ENCODE measurements around the gene CEP112. TPM values are rescaled to one million over a fixed set of nuclear protein-coding genes. Genes with fewer than 3 reads are reported as not detected.
A peak's percentile ranks its signal among the peaks of the same experiment; 100 is the strongest.

The CEP112 gene
- total RNA-seq, result 10 to 100 TPM; 14.3 to 70.2 (median 31.0) TPM

- Histone ChIP-seq H3K36me3 (no peaks in the 10 kb centered on the region), H3K4me3 (peak within 1 kb of the TSS; percentile 62 to 74 (median 70)), H3K27me3 (no peaks in the 10 kb centered on the region), H3K27ac (peak within 1 kb of the TSS; percentile 63 to 85 (median 78)), H3K9me3 (no peaks in the 10 kb centered on the region), H3K4me1 (peaks cover 4 to 30% (median 12%) of the 10 kb centered on the region in 4 donors)
- ATAC-seq (ENCODE audit: low FRiP score in 2 of 2) (peak; percentile 83 to 95), DNase-seq (peak; percentile 77 to 96)
- 0 to 1% methylated on average over 28 to 53 of the region's 83 CpGs for WGBS, 2 donors
- TF ChIP-seq EP300 (IDR thresholded peaks at IDR 0.05), result no peak
- TF ChIP-seq POLR2A (IDR thresholded peaks at IDR 0.05), result peak in 1 of 4 donors; percentile 55
- peak in 2 of 6 experiments; percentile 17 to 27 for TF ChIP-seq CTCF (IDR thresholded peaks at IDR 0.05)
- TF ChIP-seq POLR2AphosphoS5 (IDR thresholded peaks at IDR 0.05), result peak in 1 of 2 donors; percentile 46
Observed at GRCh38 chr17:66191593-66192377, at the start of gene CEP112. Gene CEP112, minus strand, starts transcription at chr17:66192133.

- no peak for TF ChIP-seq EP300 (IDR thresholded peaks at IDR 0.05)
- no peak for TF ChIP-seq POLR2AphosphoS5 (IDR thresholded peaks at IDR 0.05)
- WGBS, 2 donors, result 55 to 57% methylated on average over 3 of the region's 3 CpGs
- Histone ChIP-seq H3K27me3 (no peaks in the 10 kb centered on the region), H3K27ac (no peak overlapping the region), H3K4me1 (no peaks in the 10 kb centered on the region), H3K4me3 (no peak overlapping the region), H3K36me3 (no peaks in the 10 kb centered on the region), H3K9me3 (no peaks in the 10 kb centered on the region)
- DNase-seq (no peak), ATAC-seq (ENCODE audit: low FRiP score in 2 of 2) (no peak)
Observed at GRCh38 chr17:66240630-66241029, 48.7 kb upstream of the CEP112 start.

- DNase-seq (no peak), ATAC-seq (ENCODE audit: low FRiP score in 2 of 2) (no peak)
- Histone ChIP-seq H3K4me1 (no peaks in the 10 kb centered on the region), H3K27me3 (no peaks in the 10 kb centered on the region), H3K36me3 (no peaks in the 10 kb centered on the region), H3K4me3 (no peak overlapping the region), H3K9me3 (no peaks in the 10 kb centered on the region), H3K27ac (no peak overlapping the region)
- WGBS, 2 donors, result 88 to 93% methylated on average over 6 of the region's 6 CpGs
- TF ChIP-seq POLR2AphosphoS5 (IDR thresholded peaks at IDR 0.05) (no peak), CTCF (IDR thresholded peaks at IDR 0.05) (no peak), EP300 (IDR thresholded peaks at IDR 0.05) (no peak), POLR2A (IDR thresholded peaks at IDR 0.05) (no peak)
Observed at GRCh38 chr17:66240013-66240412, 48.1 kb upstream of the CEP112 start.

GRCh38 chr17:66235377-66235994 is 43.6 kb upstream of the CEP112 start:
- no peaks in the 10 kb centered on the region for H3K27me3 ChIP-seq
- 94 to 97% methylated on average over 3 of the region's 3 CpGs for WGBS, 2 donors
- H3K36me3 ChIP-seq, result no peaks in the 10 kb centered on the region
- no peak overlapping the region for H3K4me3 ChIP-seq
- no peak for DNase-seq
- no peak overlapping the region for H3K27ac ChIP-seq
- H3K4me1 ChIP-seq, result peaks cover 0 to 4% (median 0%) of the 10 kb centered on the region in 4 donors
- no peak for ATAC-seq (ENCODE audit: low FRiP score in 2 of 2)
- no peaks in the 10 kb centered on the region for H3K9me3 ChIP-seq
- TF ChIP-seq CTCF (IDR thresholded peaks at IDR 0.05) (no peak), POLR2AphosphoS5 (IDR thresholded peaks at IDR 0.05) (no peak), EP300 (IDR thresholded peaks at IDR 0.05) (no peak), POLR2A (IDR thresholded peaks at IDR 0.05) (no peak)

DNA sequence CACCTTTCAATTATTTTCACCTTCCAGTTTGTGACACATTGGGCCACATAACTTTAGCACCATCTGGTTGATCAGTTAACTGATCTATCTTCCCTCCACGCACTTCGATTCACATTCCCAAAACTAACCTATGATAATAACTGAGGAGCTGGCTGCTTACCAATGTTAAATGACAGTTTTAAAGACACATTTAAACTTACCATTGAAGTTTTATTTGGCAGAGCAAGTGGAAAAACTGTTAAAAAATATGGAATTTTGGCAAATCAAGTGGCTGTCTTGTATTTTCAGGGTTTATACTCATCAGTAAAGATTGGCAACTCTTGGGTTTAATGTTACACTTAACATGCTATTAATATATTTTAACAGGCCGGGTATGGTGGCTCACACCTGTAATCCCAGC is 42.7 kb upstream of the CEP112 start:
- no peak overlapping the region for H3K27ac ChIP-seq
- H3K9me3 ChIP-seq, result no peaks in the 10 kb centered on the region
- no peaks in the 10 kb centered on the region for H3K36me3 ChIP-seq
- no peak overlapping the region for H3K4me3 ChIP-seq
- 96 to 97% methylated on average over 3 of the region's 3 CpGs for WGBS, 2 donors
- TF ChIP-seq EP300 (IDR thresholded peaks at IDR 0.05) (no peak), CTCF (IDR thresholded peaks at IDR 0.05) (no peak), POLR2A (IDR thresholded peaks at IDR 0.05) (no peak), POLR2AphosphoS5 (IDR thresholded peaks at IDR 0.05) (no peak)
- H3K27me3 ChIP-seq, result no peaks in the 10 kb centered on the region
- H3K4me1 ChIP-seq, result peaks cover 0 to 7% (median 0%) of the 10 kb centered on the region in 4 donors
- DNase-seq (no peak), ATAC-seq (ENCODE audit: low FRiP score in 2 of 2) (no peak)
